Erythroblast (primary cell): ENCODE data around the gene RAB4B.
"Not testable (repeated sequence)": the region's sequence is repeated elsewhere in the genome, so short reads cannot be mapped to it uniquely, and the experiment has no call there.

Source experiments
- GATA1 ChIP-seq: IDR thresholded peaks from 2 replicates; pipeline ENCODE4 v1.6.1; 2011; ENCODE audit warnings: low read depth, mild to moderate bottlenecking, control low read depth, low read length, moderate library complexity
- POLR2A ChIP-seq: IDR thresholded peaks from 2 replicates; pipeline ENCODE4 v1.6.1; 2011; ENCODE audit warnings: mild to moderate bottlenecking, low read length

GRCh38 chr19:40819479-40820234 lies 41.6 kb downstream of the RAB4B start:
- TF ChIP-seq POLR2A, GATA1: not testable (repeated sequence)
